ENCODE data around the gene DTWD1.
"Not testable (repeated sequence)": the region's sequence is repeated elsewhere in the genome, so short reads cannot be mapped to it uniquely, and the experiment has no call there.

DTWD1 gene

DNA sequence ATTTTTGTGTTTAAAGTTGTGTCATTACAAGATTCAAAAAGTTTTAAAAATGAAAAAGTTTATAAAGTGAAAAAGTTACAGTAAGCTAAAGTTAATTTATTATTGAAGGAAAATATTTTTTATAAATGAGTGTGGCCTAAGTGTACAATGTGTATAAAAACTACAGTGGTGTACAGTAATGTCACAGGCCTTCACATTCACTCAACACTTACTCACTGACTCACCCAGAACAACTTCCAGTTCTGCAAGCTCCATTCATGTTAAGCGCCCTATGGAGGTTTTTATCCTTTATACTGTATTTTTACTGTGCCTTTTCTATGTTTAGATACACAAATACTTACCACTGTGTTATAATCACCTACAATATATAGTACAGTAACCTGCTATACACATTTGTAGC is 76.3 kb downstream of the DTWD1 start:
- H3K27ac ChIP-seq (ENCODE audit: low read length), result no peak overlapping the region
- H3F3A ChIP-seq (ENCODE audit: insufficient read depth, low read length), result no peaks in the 10 kb centered on the region
- H4K20me1 ChIP-seq (ENCODE audit: insufficient read depth, low read length), result no peaks in the 10 kb centered on the region
- H3K4me3 ChIP-seq (ENCODE audit: low read length), result no peak overlapping the region
- DNase-seq, result no peak
- H3K4me2 ChIP-seq (ENCODE audit: low read depth, low read length), result no peak overlapping the region
- no peaks in the 10 kb centered on the region for H3K27me3 ChIP-seq (replicated peaks; ENCODE audit: insufficient read depth, low read length)
- no peaks in the 10 kb centered on the region for H3K4me1 ChIP-seq (ENCODE audit: low read length)
- H3K9me2 ChIP-seq (replicated peaks; ENCODE audit: insufficient read depth, low read length), result no peaks in the 10 kb centered on the region
- no peaks in the 10 kb centered on the region for H3K79me2 ChIP-seq (ENCODE audit: low read length)
- no peaks in the 10 kb centered on the region for H3K36me3 ChIP-seq (replicated peaks; ENCODE audit: insufficient read depth, low read length)
- no peak overlapping the region for H3K9ac ChIP-seq (ENCODE audit: low read length)
- no peak for TF ChIP-seq EZH2 (optimal IDR thresholded peaks at IDR 0.05; ENCODE audit: low read depth, low read length)
- no peak for TF ChIP-seq EZH2phosphoT487 (IDR thresholded peaks at IDR 0.05; ENCODE audit: low read length)
- TF ChIP-seq CTCF (IDR thresholded peaks at IDR 0.05; ENCODE audit: low read length), result no peak
- H3K9me3 ChIP-seq (replicated peaks; ENCODE audit: insufficient read depth, low read length), result no peaks in the 10 kb centered on the region
- no peak overlapping the region for H2AFZ ChIP-seq (ENCODE audit: low read length)

DNA sequence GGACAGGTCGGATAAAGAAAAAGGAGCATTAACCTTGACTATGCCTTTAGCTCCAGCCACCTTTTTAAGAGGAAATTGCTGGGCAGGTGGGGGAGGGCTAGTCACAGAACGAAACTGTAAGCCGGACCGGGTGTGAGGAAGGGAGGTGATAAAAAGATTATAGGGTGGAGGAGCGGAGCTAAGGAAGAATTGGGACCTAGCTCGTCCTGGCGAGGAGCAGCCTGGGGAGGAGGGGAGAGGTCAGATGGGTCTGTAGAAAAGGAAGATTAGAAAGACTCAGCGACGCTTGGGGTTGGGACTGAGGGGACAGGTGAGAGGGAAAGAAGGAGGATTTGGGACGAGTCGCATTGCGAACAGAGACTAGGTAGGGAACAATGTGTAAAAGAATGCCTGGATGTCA is 82.1 kb downstream of the DTWD1 start:
- H3K9ac ChIP-seq (ENCODE audit: low read length); H3K9me3 ChIP-seq (replicated peaks; ENCODE audit: insufficient read depth, low read length); H3K27ac ChIP-seq (ENCODE audit: low read length); H3K36me3 ChIP-seq (replicated peaks; ENCODE audit: insufficient read depth, low read length); H3K27me3 ChIP-seq (replicated peaks; ENCODE audit: insufficient read depth, low read length); H3K4me3 ChIP-seq (ENCODE audit: low read length); H3K4me2 ChIP-seq (ENCODE audit: low read depth, low read length); H3K4me1 ChIP-seq (ENCODE audit: low read length); H3K9me2 ChIP-seq (replicated peaks; ENCODE audit: insufficient read depth, low read length); H3F3A ChIP-seq (ENCODE audit: insufficient read depth, low read length); H2AFZ ChIP-seq (ENCODE audit: low read length); DNase-seq; H3K79me2 ChIP-seq (ENCODE audit: low read length); H4K20me1 ChIP-seq (ENCODE audit: insufficient read depth, low read length): not testable (repeated sequence)
